ENCODE data around the gene TRIM60.
"Not testable (repeated sequence)": the region's sequence is repeated elsewhere in the genome, so short reads cannot be mapped to it uniquely, and the experiment has no call there.

DNA sequence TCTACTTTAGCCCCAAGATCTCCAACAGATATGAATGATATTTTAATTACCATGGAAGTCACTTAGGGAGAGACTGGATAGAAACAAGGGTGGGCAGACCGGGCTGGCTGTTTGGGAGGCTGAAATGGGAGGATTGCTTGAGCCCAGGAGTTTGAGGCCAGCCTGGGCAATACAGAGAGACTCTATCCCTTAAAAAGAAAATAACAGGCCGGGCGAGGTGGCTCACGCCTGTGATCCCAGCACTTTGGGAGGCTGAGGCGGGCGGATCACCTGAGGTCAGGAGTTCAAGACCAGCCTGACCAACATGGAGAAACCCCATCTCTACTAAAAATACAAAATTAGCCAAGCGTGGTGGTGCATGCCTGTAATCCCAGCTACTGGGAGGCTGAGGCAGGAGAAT, 53.0 kb downstream of the TRIM60 start:
- TF ChIP-seq, protein P1, sequence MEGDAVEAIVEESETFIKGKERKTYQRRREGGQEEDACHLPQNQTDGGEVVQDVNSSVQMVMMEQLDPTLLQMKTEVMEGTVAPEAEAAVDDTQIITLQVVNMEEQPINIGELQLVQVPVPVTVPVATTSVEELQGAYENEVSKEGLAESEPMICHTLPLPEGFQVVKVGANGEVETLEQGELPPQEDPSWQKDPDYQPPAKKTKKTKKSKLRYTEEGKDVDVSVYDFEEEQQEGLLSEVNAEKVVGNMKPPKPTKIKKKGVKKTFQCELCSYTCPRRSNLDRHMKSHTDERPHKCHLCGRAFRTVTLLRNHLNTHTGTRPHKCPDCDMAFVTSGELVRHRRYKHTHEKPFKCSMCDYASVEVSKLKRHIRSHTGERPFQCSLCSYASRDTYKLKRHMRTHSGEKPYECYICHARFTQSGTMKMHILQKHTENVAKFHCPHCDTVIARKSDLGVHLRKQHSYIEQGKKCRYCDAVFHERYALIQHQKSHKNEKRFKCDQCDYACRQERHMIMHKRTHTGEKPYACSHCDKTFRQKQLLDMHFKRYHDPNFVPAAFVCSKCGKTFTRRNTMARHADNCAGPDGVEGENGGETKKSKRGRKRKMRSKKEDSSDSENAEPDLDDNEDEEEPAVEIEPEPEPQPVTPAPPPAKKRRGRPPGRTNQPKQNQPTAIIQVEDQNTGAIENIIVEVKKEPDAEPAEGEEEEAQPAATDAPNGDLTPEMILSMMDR (IDR thresholded peaks at IDR 0.05) = not testable (repeated sequence)
- not testable (repeated sequence) for TF ChIP-seq POLR2A (IDR thresholded peaks at IDR 0.05)
